ENCODE data around the gene SV2C.

SV2C gene

GRCh38 chr5:76197726-76198125 lies 114.5 kb downstream of the SV2C start:
- H3K4me3 ChIP-seq (ENCODE audit: insufficient read depth, low read depth, low read length, poor library complexity, severe bottlenecking): no peak overlapping the region
- H3K4me1 ChIP-seq (ENCODE audit: control insufficient read depth, insufficient read depth, low read length, poor library complexity, severe bottlenecking): no peaks in the 10 kb centered on the region
- no peaks in the 10 kb centered on the region for H3K9me3 ChIP-seq (ENCODE audit: control insufficient read depth, low read length)
- no peak overlapping the region for H3K27ac ChIP-seq (ENCODE audit: insufficient read depth, low read length, poor library complexity, severe bottlenecking)
- H3K36me3 ChIP-seq (ENCODE audit: control insufficient read depth, insufficient read depth, low read length): no peaks in the 10 kb centered on the region
- no peak for DNase-seq
- H3K27me3 ChIP-seq (replicated peaks; ENCODE audit: control insufficient read depth, insufficient read depth, low read length, poor library complexity, severe bottlenecking): no peaks in the 10 kb centered on the region

GRCh38 chr5:76199336-76200318 lies 116.4 kb downstream of the SV2C start:
- no peaks in the 10 kb centered on the region for H3K9me3 ChIP-seq (ENCODE audit: control insufficient read depth, low read length)
- no peaks in the 10 kb centered on the region for H3K4me1 ChIP-seq (ENCODE audit: control insufficient read depth, insufficient read depth, low read length, poor library complexity, severe bottlenecking)
- no peak overlapping the region for H3K4me3 ChIP-seq (ENCODE audit: insufficient read depth, low read depth, low read length, poor library complexity, severe bottlenecking)
- no peak for DNase-seq
- no peak overlapping the region for H3K27ac ChIP-seq (ENCODE audit: insufficient read depth, low read length, poor library complexity, severe bottlenecking)
- H3K27me3 ChIP-seq (replicated peaks; ENCODE audit: control insufficient read depth, insufficient read depth, low read length, poor library complexity, severe bottlenecking): no peaks in the 10 kb centered on the region
- no peaks in the 10 kb centered on the region for H3K36me3 ChIP-seq (ENCODE audit: control insufficient read depth, insufficient read depth, low read length)

- no peaks in the 10 kb centered on the region for H3K4me1 ChIP-seq (ENCODE audit: control insufficient read depth, insufficient read depth, low read length, poor library complexity, severe bottlenecking)
- no peak overlapping the region for H3K27ac ChIP-seq (ENCODE audit: insufficient read depth, low read length, poor library complexity, severe bottlenecking)
- DNase-seq: no peak
- H3K27me3 ChIP-seq (replicated peaks; ENCODE audit: control insufficient read depth, insufficient read depth, low read length, poor library complexity, severe bottlenecking): no peaks in the 10 kb centered on the region
- no peak overlapping the region for H3K4me3 ChIP-seq (ENCODE audit: insufficient read depth, low read depth, low read length, poor library complexity, severe bottlenecking)
- H3K9me3 ChIP-seq (ENCODE audit: control insufficient read depth, low read length): no peaks in the 10 kb centered on the region
- no peaks in the 10 kb centered on the region for H3K36me3 ChIP-seq (ENCODE audit: control insufficient read depth, insufficient read depth, low read length)
These were observed 119.0 kb downstream of the SV2C start for GRCh38 chr5:76202182-76202581.

- Histone ChIP-seq H3K36me3 (ENCODE audit: control insufficient read depth, insufficient read depth, low read length) (no peaks in the 10 kb centered on the region), H3K4me1 (ENCODE audit: control insufficient read depth, insufficient read depth, low read length, poor library complexity, severe bottlenecking) (no peaks in the 10 kb centered on the region), H3K27me3 (replicated peaks; ENCODE audit: control insufficient read depth, insufficient read depth, low read length, poor library complexity, severe bottlenecking) (no peaks in the 10 kb centered on the region), H3K9me3 (ENCODE audit: control insufficient read depth, low read length) (no peaks in the 10 kb centered on the region), H3K4me3 (ENCODE audit: insufficient read depth, low read depth, low read length, poor library complexity, severe bottlenecking) (no peak overlapping the region), H3K27ac (ENCODE audit: insufficient read depth, low read length, poor library complexity, severe bottlenecking) (no peak overlapping the region)
- DNase-seq: no peak
These were observed 121.0 kb downstream of the SV2C start for GRCh38 chr5:76204191-76204590.

GRCh38 chr5:76204713-76205112 lies 121.5 kb downstream of the SV2C start:
- Histone ChIP-seq H3K4me3 (ENCODE audit: insufficient read depth, low read depth, low read length, poor library complexity, severe bottlenecking) (no peak overlapping the region), H3K36me3 (ENCODE audit: control insufficient read depth, insufficient read depth, low read length) (no peaks in the 10 kb centered on the region), H3K27me3 (replicated peaks; ENCODE audit: control insufficient read depth, insufficient read depth, low read length, poor library complexity, severe bottlenecking) (no peaks in the 10 kb centered on the region), H3K27ac (ENCODE audit: insufficient read depth, low read length, poor library complexity, severe bottlenecking) (no peak overlapping the region), H3K4me1 (ENCODE audit: control insufficient read depth, insufficient read depth, low read length, poor library complexity, severe bottlenecking) (no peaks in the 10 kb centered on the region), H3K9me3 (ENCODE audit: control insufficient read depth, low read length) (no peaks in the 10 kb centered on the region)
- no peak for DNase-seq

GRCh38 chr5:76207120-76207519 lies 123.9 kb downstream of the SV2C start:
- Histone ChIP-seq H3K9me3 (ENCODE audit: control insufficient read depth, low read length) (no peaks in the 10 kb centered on the region), H3K4me1 (ENCODE audit: control insufficient read depth, insufficient read depth, low read length, poor library complexity, severe bottlenecking) (no peaks in the 10 kb centered on the region), H3K27me3 (replicated peaks; ENCODE audit: control insufficient read depth, insufficient read depth, low read length, poor library complexity, severe bottlenecking) (no peaks in the 10 kb centered on the region), H3K27ac (ENCODE audit: insufficient read depth, low read length, poor library complexity, severe bottlenecking) (no peak overlapping the region), H3K36me3 (ENCODE audit: control insufficient read depth, insufficient read depth, low read length) (no peaks in the 10 kb centered on the region), H3K4me3 (ENCODE audit: insufficient read depth, low read depth, low read length, poor library complexity, severe bottlenecking) (no peak overlapping the region)
- no peak for DNase-seq

GRCh38 chr5:76209297-76209696 lies 126.1 kb downstream of the SV2C start:
- Histone ChIP-seq H3K36me3 (ENCODE audit: control insufficient read depth, insufficient read depth, low read length) (no peaks in the 10 kb centered on the region), H3K4me1 (ENCODE audit: control insufficient read depth, insufficient read depth, low read length, poor library complexity, severe bottlenecking) (no peaks in the 10 kb centered on the region), H3K4me3 (ENCODE audit: insufficient read depth, low read depth, low read length, poor library complexity, severe bottlenecking) (no peak overlapping the region), H3K9me3 (ENCODE audit: control insufficient read depth, low read length) (no peaks in the 10 kb centered on the region), H3K27ac (ENCODE audit: insufficient read depth, low read length, poor library complexity, severe bottlenecking) (no peak overlapping the region), H3K27me3 (replicated peaks; ENCODE audit: control insufficient read depth, insufficient read depth, low read length, poor library complexity, severe bottlenecking) (no peaks in the 10 kb centered on the region)
- DNase-seq: no peak

GRCh38 chr5:76210946-76211345 lies 127.8 kb downstream of the SV2C start:
- H3K4me1 ChIP-seq (ENCODE audit: control insufficient read depth, insufficient read depth, low read length, poor library complexity, severe bottlenecking): no peaks in the 10 kb centered on the region
- H3K9me3 ChIP-seq (ENCODE audit: control insufficient read depth, low read length): no peaks in the 10 kb centered on the region
- H3K27ac ChIP-seq (ENCODE audit: insufficient read depth, low read length, poor library complexity, severe bottlenecking): no peak overlapping the region
- no peaks in the 10 kb centered on the region for H3K36me3 ChIP-seq (ENCODE audit: control insufficient read depth, insufficient read depth, low read length)
- H3K4me3 ChIP-seq (ENCODE audit: insufficient read depth, low read depth, low read length, poor library complexity, severe bottlenecking): no peak overlapping the region
- H3K27me3 ChIP-seq (replicated peaks; ENCODE audit: control insufficient read depth, insufficient read depth, low read length, poor library complexity, severe bottlenecking): no peaks in the 10 kb centered on the region
- DNase-seq: no peak

GRCh38 chr5:76213858-76214257 lies 130.7 kb downstream of the SV2C start:
- no peak overlapping the region for H3K4me3 ChIP-seq (ENCODE audit: insufficient read depth, low read depth, low read length, poor library complexity, severe bottlenecking)
- no peaks in the 10 kb centered on the region for H3K36me3 ChIP-seq (ENCODE audit: control insufficient read depth, insufficient read depth, low read length)
- H3K27ac ChIP-seq (ENCODE audit: insufficient read depth, low read length, poor library complexity, severe bottlenecking): no peak overlapping the region
- H3K27me3 ChIP-seq (replicated peaks; ENCODE audit: control insufficient read depth, insufficient read depth, low read length, poor library complexity, severe bottlenecking): no peaks in the 10 kb centered on the region
- DNase-seq: no peak
- no peaks in the 10 kb centered on the region for H3K9me3 ChIP-seq (ENCODE audit: control insufficient read depth, low read length)
- no peaks in the 10 kb centered on the region for H3K4me1 ChIP-seq (ENCODE audit: control insufficient read depth, insufficient read depth, low read length, poor library complexity, severe bottlenecking)

- Histone ChIP-seq H3K4me1 (ENCODE audit: control insufficient read depth, insufficient read depth, low read length, poor library complexity, severe bottlenecking) (no peaks in the 10 kb centered on the region), H3K36me3 (ENCODE audit: control insufficient read depth, insufficient read depth, low read length) (no peaks in the 10 kb centered on the region), H3K4me3 (ENCODE audit: insufficient read depth, low read depth, low read length, poor library complexity, severe bottlenecking) (no peak overlapping the region), H3K27ac (ENCODE audit: insufficient read depth, low read length, poor library complexity, severe bottlenecking) (no peak overlapping the region), H3K27me3 (replicated peaks; ENCODE audit: control insufficient read depth, insufficient read depth, low read length, poor library complexity, severe bottlenecking) (no peaks in the 10 kb centered on the region), H3K9me3 (ENCODE audit: control insufficient read depth, low read length) (no peaks in the 10 kb centered on the region)
- no peak for DNase-seq
These were observed 133.6 kb downstream of the SV2C start for GRCh38 chr5:76216748-76217147.
